Lower leg skin (tissue), 3 donors: Measurements from ENCODE around the gene CHD2.

Experiments used
- POLR2A ChIP-seq, 2 donors: fragments of 450-650 bp; IDR thresholded peaks; one replicate each; pipeline ENCODE4 v1.6.1; 2016 to 2017; ENCODE audit warnings: antibody characterized with exemption in 2 of 2, mild to moderate bottlenecking in 1 of 2, moderate library complexity in 1 of 2
- TF ChIP-seq, protein P1 (sequence below), 3 donors: fragments of 450-650 bp; IDR thresholded peaks; one replicate each; pipeline ENCODE4 v1.5.1; 2016; ENCODE audit warnings: antibody characterized with exemption in 3 of 3, mild to moderate bottlenecking in 3 of 3, moderate library complexity in 2 of 3

DNA sequence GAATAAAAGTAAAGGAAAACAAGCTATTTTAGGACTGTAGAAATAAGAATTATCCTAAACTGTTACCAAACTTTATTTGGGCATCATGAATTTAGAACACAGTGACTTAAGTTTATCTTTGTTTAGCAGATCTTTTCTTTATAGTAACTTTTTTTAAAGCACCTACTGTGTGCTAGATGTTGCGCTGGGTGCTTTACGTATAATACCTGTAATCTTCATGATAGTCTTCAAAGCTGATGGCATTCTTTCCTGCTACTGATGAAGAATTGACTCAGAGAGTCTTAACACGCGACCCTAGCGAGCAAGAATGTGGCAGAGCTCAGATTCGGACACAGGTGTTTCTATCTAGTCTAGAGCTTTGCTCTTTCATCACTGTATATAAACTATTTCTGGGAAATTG lies 53.9 kb downstream of the CHD2 start:
- TF ChIP-seq, protein P1, sequence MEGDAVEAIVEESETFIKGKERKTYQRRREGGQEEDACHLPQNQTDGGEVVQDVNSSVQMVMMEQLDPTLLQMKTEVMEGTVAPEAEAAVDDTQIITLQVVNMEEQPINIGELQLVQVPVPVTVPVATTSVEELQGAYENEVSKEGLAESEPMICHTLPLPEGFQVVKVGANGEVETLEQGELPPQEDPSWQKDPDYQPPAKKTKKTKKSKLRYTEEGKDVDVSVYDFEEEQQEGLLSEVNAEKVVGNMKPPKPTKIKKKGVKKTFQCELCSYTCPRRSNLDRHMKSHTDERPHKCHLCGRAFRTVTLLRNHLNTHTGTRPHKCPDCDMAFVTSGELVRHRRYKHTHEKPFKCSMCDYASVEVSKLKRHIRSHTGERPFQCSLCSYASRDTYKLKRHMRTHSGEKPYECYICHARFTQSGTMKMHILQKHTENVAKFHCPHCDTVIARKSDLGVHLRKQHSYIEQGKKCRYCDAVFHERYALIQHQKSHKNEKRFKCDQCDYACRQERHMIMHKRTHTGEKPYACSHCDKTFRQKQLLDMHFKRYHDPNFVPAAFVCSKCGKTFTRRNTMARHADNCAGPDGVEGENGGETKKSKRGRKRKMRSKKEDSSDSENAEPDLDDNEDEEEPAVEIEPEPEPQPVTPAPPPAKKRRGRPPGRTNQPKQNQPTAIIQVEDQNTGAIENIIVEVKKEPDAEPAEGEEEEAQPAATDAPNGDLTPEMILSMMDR (IDR thresholded peaks at IDR 0.05) = no peak
- TF ChIP-seq POLR2A (IDR thresholded peaks at IDR 0.05) = no peak
